Retinal pigment epithelial cell (primary cell): Measurements from ENCODE around the gene DHPS.

Source experiments
- DNase-seq: peaks from one replicate; pipeline ENCODE4 v3.0.0-alpha.2; 2010; ENCODE audit warnings: low read depth
- H3K4me3 ChIP-seq: 2 replicates; pipeline ENCODE4 v1.5.1; 2011; ENCODE audit warnings: mild to moderate bottlenecking, low read length, control low read depth, moderate library complexity
- CTCF ChIP-seq: conservative IDR thresholded peaks from 2 replicates; pipeline ENCODE4 v1.5.1; 2011; ENCODE audit warnings: low read depth, low read length, control low read depth, inconsistent platforms

DHPS gene

DNA sequence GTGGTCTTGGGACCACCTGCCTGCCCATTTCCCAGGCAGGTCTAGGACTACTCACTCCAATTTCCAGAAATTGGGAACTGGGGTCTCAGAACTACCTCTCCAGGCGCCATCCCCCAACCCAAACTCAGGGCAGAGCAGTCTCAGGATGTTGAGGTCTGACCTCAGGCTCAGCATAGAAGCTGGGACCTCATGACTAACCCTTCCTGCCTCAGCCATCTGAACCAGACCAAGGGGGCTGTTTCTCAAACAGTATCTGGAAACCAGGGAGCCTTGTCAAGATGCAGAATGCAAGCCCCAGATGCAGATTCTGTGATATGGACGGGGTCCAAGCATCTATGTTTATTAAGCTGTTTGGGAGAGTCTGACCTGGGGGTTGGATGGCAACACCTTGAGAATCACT is 13.4 kb upstream of the DHPS start:
- TF ChIP-seq CTCF = no peak
- H3K4me3 ChIP-seq = peak overlapping the region; percentile 5
- DNase-seq = no peak

DNA sequence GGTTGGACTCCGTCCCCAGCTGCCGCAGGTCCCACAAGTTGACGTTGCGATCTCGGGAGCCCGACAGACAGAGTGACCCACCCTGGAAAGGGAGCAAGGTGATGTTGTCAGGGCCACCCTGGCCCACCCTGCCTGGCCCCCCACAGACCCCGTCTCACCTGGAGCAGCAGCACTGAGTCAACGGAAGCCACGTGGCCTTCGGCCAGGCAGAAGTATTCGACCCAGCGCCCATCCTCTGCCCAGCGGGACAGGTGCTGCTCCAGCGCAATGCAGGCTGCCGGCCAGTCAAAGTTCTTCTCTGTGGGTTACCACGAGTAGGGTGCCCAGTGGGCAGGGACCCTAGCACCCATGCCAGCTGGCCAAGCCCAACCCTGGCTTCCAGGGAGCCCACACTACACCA is 13.0 kb upstream of the DHPS start:
- no peak for TF ChIP-seq CTCF
- DNase-seq = no peak
- H3K4me3 ChIP-seq = no peak overlapping the region

- DNase-seq = no peak
- no peak overlapping the region for H3K4me3 ChIP-seq
- TF ChIP-seq CTCF = no peak
These were observed 11.3 kb upstream of the DHPS start for GRCh38 chr19:12692960-12693359.

- TF ChIP-seq CTCF = no peak
- no peak for DNase-seq
- no peak overlapping the region for H3K4me3 ChIP-seq
These were observed 8.0 kb upstream of the DHPS start for GRCh38 chr19:12689581-12690216.

GRCh38 chr19:12689012-12689411 is 7.3 kb upstream of the DHPS start:
- no peak for DNase-seq
- no peak overlapping the region for H3K4me3 ChIP-seq
- no peak for TF ChIP-seq CTCF

- TF ChIP-seq CTCF = no peak
- no peak for DNase-seq
- H3K4me3 ChIP-seq = no peak within 1 kb of the TSS
These were observed 6.0 kb upstream of the DHPS start, which contains the start of gene GNG14 for GRCh38 chr19:12687496-12688196. TSS of gene GNG14 (plus strand) at chr19:12687998. CDS start at chr19:12688049, 51 bp downstream.

- no peak for DNase-seq
- no peak overlapping the region for H3K4me3 ChIP-seq
- TF ChIP-seq CTCF = no peak
These were observed 4.2 kb upstream of the DHPS start for GRCh38 chr19:12685831-12686230.
